Ishikawa (cell line): Measurements from ENCODE around the gene SHH.

Experiments
- CEBPB ChIP-seq: IDR thresholded peaks from 2 replicates; pipeline ENCODE4 v1.6.1; 2012
- CREB1 ChIP-seq: IDR thresholded peaks from 2 replicates; pipeline ENCODE4 v1.6.1; 2012; ENCODE audit warnings: low read depth
- EGR1 ChIP-seq: IDR thresholded peaks from 2 replicates; pipeline ENCODE4 v1.6.1; 2012
- EP300 ChIP-seq: IDR thresholded peaks from 2 replicates; pipeline ENCODE4 v1.6.1; 2012; ENCODE audit warnings: borderline replicate concordance
- FOXM1 ChIP-seq: IDR thresholded peaks from 2 replicates; pipeline ENCODE4 v1.6.1; 2012; ENCODE audit warnings: low read depth, borderline replicate concordance
- MAX ChIP-seq: IDR thresholded peaks from 2 replicates; pipeline ENCODE4 v1.6.1; 2012
- NFIC ChIP-seq: IDR thresholded peaks from 2 replicates; pipeline ENCODE4 v1.6.1; 2012
- RAD21 ChIP-seq: IDR thresholded peaks from 2 replicates; pipeline ENCODE4 v1.6.1; 2012; ENCODE audit warnings: low read depth
- REST ChIP-seq: IDR thresholded peaks from 2 replicates; pipeline ENCODE4 v1.6.1; 2012; ENCODE audit warnings: low read depth, mild to moderate bottlenecking
- TAF1 ChIP-seq: IDR thresholded peaks from 2 replicates; pipeline ENCODE4 v1.6.1; 2012; ENCODE audit warnings: low read depth, mild to moderate bottlenecking
- YY1 ChIP-seq: IDR thresholded peaks from 2 replicates; pipeline ENCODE4 v1.6.1; 2012; ENCODE audit warnings: low read depth
- ZBTB7A ChIP-seq: IDR thresholded peaks from 2 replicates; pipeline ENCODE4 v1.6.1; 2012; ENCODE audit warnings: low read depth

GRCh38 chr7:155799514-155799913 is 12.7 kb downstream of the SHH start:
- TF ChIP-seq TAF1 = no peak
- no peak for TF ChIP-seq CREB1
- no peak for TF ChIP-seq EP300
- TF ChIP-seq REST = no peak
- TF ChIP-seq RAD21 = no peak
- no peak for TF ChIP-seq YY1
- no peak for TF ChIP-seq NFIC
- TF ChIP-seq EGR1 = no peak
- no peak for TF ChIP-seq ZBTB7A
- no peak for TF ChIP-seq CEBPB
- no peak for TF ChIP-seq MAX
- TF ChIP-seq FOXM1 = no peak
